ENCODE data around the gene PKP3. TPM values are rescaled to one million over a fixed set of nuclear protein-coding genes. Genes with fewer than 3 reads are reported as not detected.
A peak's percentile ranks its signal among the peaks of the same experiment; 100 is the strongest.

Gene PKP3
- total and polyA plus RNA-seq, 9 of the 15 experiments (the other 6 are each of a cell fraction or from before 2014, with no cell fraction given): 0.11 to 110 (median 30.7) TPM

DNA sequence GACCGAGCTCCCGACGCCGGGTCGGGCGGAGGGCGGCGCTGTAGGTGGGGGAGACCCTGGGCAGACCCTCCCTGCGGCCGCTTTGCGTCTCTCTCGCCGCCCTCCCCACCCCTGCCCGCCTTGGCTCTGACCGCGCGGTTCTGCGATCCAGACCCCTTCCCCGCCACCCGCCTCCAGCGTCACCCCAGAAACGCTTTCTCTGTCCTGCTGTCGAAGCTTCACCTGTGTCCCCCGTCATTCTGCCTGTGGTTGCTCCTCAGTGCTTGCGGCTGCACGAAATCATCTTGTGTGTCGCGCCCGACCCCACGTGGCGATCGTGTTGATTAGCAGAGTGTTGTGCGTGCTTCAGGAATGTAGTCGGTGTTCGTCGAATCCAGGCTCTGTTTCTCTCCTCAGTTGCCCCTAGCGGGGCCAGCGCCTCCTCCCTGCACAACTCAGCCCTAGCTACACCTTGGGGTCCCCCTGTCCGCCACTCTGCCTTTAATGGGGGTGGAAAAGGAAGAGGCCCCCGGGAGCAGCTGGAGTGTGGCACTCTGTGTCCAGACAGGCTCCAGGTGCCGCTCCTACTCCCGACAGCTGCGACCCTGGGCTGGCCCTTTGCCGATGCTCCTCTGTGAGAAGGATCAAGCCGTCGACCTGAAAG, 56.9 kb downstream of the PKP3 start (continued):
- TF ChIP-seq ZNF431 (CRISPR knock-in tag; IDR thresholded peaks at IDR 0.05) (peak; percentile 56; the same call in 1 of the 2 replicates), BHLHE40 (IDR thresholded peaks at IDR 0.05; ENCODE audit: low read length) (peak; percentile 38), MYC (IDR thresholded peaks at IDR 0.05; ENCODE audit: low read depth, low read length) (peak; percentile 86), MYC (CRISPR knock-in tag; IDR thresholded peaks at IDR 0.05; ENCODE audit: borderline replicate concordance, low read depth) (no peak; the same call in 1 of the 2 replicates), TEAD1 (CRISPR knock-in tag; IDR thresholded peaks at IDR 0.05) (peak in 1 of 2 experiments; percentile 94; a peak in 2 of 4 replicates), FOXP1 (CRISPR knock-in tag; IDR thresholded peaks at IDR 0.05) (peak; percentile 40; the same call in 1 of the 2 replicates), CCNT2 (IDR thresholded peaks at IDR 0.05; ENCODE audit: borderline replicate concordance, extremely low read depth, insufficient read length, low read depth, low read length) (no peak), EGR1 (conservative IDR thresholded peaks at IDR 0.05) (no peak), CXXC5 (CRISPR knock-in tag; IDR thresholded peaks at IDR 0.05) (peak; percentile 68)
- TF ChIP-seq, protein P1, sequence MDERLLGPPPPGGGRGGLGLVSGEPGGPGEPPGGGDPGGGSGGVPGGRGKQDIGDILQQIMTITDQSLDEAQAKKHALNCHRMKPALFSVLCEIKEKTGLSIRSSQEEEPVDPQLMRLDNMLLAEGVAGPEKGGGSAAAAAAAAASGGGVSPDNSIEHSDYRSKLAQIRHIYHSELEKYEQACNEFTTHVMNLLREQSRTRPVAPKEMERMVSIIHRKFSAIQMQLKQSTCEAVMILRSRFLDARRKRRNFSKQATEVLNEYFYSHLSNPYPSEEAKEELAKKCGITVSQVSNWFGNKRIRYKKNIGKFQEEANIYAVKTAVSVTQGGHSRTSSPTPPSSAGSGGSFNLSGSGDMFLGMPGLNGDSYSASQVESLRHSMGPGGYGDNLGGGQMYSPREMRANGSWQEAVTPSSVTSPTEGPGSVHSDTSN (CRISPR knock-in tag; IDR thresholded peaks at IDR 0.05; ENCODE audit: low read depth): no peak
- TF ChIP-seq, protein P1 (tag; conservative IDR thresholded peaks at IDR 0.05; ENCODE audit: low read depth): no peak
- TF ChIP-seq, protein P2, sequence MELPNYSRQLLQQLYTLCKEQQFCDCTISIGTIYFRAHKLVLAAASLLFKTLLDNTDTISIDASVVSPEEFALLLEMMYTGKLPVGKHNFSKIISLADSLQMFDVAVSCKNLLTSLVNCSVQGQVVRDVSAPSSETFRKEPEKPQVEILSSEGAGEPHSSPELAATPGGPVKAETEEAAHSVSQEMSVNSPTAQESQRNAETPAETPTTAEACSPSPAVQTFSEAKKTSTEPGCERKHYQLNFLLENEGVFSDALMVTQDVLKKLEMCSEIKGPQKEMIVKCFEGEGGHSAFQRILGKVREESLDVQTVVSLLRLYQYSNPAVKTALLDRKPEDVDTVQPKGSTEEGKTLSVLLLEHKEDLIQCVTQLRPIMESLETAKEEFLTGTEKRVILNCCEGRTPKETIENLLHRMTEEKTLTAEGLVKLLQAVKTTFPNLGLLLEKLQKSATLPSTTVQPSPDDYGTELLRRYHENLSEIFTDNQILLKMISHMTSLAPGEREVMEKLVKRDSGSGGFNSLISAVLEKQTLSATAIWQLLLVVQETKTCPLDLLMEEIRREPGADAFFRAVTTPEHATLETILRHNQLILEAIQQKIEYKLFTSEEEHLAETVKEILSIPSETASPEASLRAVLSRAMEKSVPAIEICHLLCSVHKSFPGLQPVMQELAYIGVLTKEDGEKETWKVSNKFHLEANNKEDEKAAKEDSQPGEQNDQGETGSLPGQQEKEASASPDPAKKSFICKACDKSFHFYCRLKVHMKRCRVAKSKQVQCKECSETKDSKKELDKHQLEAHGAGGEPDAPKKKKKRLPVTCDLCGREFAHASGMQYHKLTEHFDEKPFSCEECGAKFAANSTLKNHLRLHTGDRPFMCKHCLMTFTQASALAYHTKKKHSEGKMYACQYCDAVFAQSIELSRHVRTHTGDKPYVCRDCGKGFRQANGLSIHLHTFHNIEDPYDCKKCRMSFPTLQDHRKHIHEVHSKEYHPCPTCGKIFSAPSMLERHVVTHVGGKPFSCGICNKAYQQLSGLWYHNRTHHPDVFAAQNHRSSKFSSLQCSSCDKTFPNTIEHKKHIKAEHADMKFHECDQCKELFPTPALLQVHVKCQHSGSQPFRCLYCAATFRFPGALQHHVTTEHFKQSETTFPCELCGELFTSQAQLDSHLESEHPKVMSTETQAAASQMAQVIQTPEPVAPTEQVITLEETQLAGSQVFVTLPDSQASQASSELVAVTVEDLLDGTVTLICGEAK (IDR thresholded peaks at IDR 0.05): 0 out of 2 replicates have a peak, but pooled peaks have one; percentile 15
- TF ChIP-seq, protein P2 (CRISPR knock-in tag; IDR thresholded peaks at IDR 0.05): no peak
- TF ChIP-seq, protein P3, sequence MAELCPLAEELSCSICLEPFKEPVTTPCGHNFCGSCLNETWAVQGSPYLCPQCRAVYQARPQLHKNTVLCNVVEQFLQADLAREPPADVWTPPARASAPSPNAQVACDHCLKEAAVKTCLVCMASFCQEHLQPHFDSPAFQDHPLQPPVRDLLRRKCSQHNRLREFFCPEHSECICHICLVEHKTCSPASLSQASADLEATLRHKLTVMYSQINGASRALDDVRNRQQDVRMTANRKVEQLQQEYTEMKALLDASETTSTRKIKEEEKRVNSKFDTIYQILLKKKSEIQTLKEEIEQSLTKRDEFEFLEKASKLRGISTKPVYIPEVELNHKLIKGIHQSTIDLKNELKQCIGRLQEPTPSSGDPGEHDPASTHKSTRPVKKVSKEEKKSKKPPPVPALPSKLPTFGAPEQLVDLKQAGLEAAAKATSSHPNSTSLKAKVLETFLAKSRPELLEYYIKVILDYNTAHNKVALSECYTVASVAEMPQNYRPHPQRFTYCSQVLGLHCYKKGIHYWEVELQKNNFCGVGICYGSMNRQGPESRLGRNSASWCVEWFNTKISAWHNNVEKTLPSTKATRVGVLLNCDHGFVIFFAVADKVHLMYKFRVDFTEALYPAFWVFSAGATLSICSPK (IDR thresholded peaks at IDR 0.05; ENCODE audit: borderline replicate concordance): no peak

Measured in K562 (cell line).